D721Med (cell line): ENCODE measurements around the gene WBP2.

ENCODE experiments used
- DNase-seq: peaks from one replicate; pipeline ENCODE4 v3.0.0; 2011; ENCODE audit warnings: low spot score; ENCODE audit not compliant: insufficient read length
- FAIRE-seq: peaks from 2 replicates; lab custom pipeline; 2011; peaks lifted over from hg19 to GRCh38; lab: Jason Lieb, UNC
- TF ChIP-seq, protein P1 (sequence below): IDR thresholded peaks from 2 replicates; pipeline ENCODE4 v1.5.1; 2012; ENCODE audit warnings: mild to moderate bottlenecking, control low read depth; ENCODE audit not compliant: insufficient read depth; ENCODE audit errors: missing control alignments

The WBP2 gene

DNA sequence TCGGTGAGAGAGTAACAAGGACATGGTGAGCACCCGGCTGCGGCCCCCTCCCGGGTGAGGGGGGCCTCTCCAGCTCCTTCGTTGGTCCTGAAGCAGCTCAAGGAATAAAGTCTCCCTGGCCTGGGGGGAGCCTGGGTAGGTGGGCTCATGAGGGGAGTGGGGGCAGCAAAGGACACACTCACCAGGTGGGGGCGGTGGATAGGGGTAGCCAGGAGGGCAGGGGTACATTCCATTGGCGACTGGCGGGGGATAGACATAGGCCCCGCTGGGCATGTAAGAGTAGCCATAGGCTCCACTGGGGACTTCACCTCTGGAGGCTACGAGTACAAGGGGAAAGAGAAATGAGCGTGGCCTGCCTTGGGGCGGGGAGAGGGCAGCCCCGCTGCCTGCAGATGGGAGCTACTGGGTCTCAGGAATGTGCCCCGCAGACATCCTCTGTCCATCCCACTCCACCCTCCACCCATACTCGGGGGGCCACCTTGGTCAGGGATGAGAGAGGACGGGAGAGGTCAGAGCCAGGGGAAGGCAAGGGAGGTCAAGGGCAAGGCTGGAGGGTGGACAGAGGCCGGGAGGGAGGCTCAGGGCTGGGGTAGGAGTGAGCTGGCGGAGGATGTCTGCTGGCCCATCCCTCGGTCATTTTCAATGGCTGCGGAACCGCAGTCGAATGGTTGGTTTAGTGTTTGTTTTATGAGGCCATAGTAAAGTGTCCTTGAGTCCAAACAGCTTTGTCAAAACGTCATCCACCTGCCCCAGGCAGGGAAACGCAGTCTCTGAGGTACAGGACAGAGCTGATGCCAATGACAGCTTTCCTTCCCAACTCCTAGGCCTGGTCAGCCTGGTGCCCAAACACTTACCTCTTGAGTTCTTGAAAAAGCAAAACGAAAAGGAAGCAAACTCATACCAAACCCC lies 7.3 kb downstream of the WBP2 start:
- FAIRE-seq: no peak
- DNase-seq: no peak

DNA sequence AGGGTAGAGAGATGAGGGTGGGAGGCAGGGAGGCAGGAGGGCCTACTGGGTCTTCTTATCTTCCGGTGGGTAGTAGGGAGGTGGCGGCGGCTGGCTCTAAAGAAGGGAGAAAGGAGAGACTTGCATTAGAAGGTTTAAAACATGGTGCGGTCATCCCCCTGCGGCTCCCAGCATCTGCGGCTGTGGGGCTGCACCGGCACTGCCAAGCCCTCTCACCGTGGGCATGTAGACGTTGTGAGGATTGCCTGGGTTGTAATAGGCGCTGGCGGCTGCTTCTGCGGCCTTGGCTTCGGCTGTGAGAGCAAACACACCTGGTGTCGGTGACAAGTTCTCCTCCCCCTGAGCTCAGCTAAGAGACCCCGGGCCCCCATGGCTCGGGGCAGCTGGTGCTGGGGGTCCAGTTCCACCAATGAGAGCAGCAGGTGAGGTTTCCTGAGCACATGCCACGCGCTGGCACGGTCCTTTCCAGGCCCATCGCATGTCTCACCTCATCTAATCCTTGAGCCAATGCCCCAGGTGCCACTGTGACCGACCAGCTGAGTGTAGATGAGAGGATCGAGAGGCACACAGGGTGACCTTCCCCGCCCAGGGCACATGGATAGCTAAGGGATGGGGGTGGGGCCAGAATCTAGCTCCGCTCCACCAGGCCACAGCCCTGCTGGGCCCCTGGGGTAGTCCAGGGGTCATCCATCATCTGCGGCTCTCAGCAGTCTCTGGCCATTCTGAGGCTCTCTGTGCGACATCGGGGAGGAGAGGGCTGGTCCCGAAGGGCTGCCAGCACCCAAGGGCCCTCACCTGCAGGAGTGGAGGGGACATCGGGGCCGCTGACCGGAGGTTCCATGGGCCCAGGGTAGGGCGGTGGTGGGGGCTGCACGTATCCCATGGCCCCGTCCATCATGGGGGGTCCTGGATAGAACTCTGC lies 8.2 kb downstream of the WBP2 start:
- FAIRE-seq: no peak
- no peak for DNase-seq
- TF ChIP-seq, protein P1, sequence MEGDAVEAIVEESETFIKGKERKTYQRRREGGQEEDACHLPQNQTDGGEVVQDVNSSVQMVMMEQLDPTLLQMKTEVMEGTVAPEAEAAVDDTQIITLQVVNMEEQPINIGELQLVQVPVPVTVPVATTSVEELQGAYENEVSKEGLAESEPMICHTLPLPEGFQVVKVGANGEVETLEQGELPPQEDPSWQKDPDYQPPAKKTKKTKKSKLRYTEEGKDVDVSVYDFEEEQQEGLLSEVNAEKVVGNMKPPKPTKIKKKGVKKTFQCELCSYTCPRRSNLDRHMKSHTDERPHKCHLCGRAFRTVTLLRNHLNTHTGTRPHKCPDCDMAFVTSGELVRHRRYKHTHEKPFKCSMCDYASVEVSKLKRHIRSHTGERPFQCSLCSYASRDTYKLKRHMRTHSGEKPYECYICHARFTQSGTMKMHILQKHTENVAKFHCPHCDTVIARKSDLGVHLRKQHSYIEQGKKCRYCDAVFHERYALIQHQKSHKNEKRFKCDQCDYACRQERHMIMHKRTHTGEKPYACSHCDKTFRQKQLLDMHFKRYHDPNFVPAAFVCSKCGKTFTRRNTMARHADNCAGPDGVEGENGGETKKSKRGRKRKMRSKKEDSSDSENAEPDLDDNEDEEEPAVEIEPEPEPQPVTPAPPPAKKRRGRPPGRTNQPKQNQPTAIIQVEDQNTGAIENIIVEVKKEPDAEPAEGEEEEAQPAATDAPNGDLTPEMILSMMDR: no peak

More for the DNA sequence above, 7.3 kb downstream of the WBP2 start:
- TF ChIP-seq, protein P1: no peak

DNA sequence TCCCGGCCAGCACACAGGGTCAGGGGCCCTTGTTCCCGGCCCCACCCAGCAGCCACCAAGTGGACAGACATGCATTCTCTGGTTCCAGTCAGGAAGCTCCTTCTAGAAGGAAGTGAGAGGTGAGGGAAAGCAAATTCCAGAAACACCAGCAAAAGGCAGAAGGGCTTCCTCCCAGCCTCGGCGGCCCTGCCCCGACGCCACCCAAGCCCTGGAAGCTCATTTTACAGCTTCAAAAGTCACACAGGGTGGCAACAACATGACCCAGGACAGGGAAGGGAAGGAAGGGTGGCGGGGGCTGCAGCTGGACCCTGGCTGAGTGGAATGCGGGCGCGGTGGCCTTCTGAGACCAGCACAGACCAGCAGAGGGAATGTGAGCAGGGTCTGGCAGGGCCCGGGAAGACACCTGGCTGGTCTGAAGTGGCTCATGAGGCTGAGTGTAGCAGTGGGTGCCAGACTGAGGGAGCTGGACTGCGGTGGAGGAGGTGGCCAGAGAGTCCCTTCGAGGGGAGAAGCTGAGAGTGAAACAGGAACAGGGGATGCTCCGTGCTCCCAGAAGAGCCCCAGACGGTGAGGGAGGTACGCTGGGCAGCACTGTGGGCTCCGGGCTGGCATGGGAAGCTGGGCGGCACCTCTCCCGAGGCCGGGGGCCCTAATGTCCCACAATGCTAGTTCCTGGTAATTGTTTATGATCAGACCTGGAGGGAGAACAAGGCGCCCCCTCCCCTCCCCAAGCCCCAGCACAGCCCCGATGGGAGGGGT lies 9.0 kb downstream of the WBP2 start:
- TF ChIP-seq, protein P1: no peak
- FAIRE-seq: no peak
- DNase-seq: no peak

DNA sequence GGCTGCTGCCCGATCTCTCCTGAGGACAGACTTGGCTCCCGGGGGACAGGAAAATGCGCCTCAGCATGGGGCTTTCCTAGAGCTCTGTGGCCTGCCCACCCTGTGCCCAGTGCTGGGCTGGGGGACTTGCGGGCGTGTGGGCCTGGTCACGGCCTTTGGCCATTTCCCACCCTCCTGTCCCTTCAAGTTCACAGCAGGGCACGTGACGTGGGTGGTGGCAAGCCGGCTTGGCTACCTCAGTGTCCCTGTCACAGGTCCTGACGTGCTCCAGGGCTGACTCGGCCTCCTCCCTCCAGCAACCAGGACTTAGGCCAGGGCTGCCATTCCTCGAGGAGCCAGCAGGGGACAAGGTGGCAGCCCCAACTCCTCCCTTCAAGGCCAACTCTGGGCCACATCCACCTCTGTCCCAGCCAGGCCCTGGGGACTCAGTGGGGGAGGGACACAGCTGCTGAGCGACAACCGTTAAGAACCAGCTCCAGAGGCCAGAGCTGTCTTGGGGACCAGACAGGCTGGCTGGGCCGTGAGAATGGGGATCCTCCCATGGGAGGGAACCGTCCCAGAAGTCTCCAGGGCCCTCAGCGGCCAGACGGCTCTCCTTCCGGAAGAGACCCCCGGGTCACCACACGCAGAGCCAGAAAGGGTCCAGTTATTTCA lies 9.9 kb downstream of the WBP2 start:
- DNase-seq (no peak), FAIRE-seq (no peak)
- TF ChIP-seq, protein P1: peak; percentile 51

DNA sequence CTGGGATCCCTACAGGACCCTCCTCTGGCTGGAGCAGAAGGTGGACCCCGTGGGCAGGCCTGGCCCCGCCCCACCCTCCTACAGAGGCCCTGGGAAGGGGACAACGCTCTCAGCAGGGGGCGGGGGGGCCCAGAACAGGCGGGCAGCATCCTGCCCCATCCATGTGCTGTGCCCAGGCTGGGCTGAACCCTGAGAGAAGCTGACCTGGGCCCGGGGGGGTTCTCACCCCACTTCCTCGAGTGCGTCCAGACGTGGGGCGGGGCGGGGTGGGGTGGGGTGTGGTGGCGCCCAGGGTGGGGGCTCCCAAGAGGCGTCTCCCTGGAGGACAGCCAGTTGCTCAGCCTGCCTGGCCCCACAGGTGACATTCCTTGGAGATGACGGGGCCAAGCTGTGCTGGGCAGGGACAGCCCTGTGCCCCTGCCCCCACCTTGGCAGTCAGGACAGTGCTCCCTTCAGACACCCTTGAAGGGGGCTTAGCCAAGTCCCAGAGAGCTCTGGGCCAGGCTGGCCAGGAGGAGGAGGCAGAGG lies 10.5 kb downstream of the WBP2 start:
- no peak for FAIRE-seq
- TF ChIP-seq, protein P1: no peak
- DNase-seq: no peak
